Cerebellar nuclear complex (tissue), 1 donor: ENCODE results near the gene TATDN2.

Source experiments
- DNase-seq, 2 experiments: peaks; one replicate each; lab custom pipeline; 2025; lab: John Stamatoyannopoulos, UW

TATDN2 gene

GRCh38 chr3:10248184-10248983 is at the start of gene TATDN2:
Gene TATDN2 (plus strand): TSS chr3:10248459. CDS start chr3:10249201, 742 bp downstream.
- DNase-seq: peak; percentile 60 to 68

- no peak for DNase-seq
Observed at GRCh38 chr3:10198761-10199649, 49.3 kb upstream of the TATDN2 start.

- no peak for DNase-seq
Observed at GRCh38 chr3:10204921-10205320, 43.3 kb upstream of the TATDN2 start.

- no peak for DNase-seq
Observed at GRCh38 chr3:10205451-10206165, 42.7 kb upstream of the TATDN2 start.

GRCh38 chr3:10206166-10206511 is 42.1 kb upstream of the TATDN2 start:
- DNase-seq: no peak

- no peak for DNase-seq
Observed at GRCh38 chr3:10213156-10213792, 35.0 kb upstream of the TATDN2 start.

- no peak for DNase-seq
Observed at GRCh38 chr3:10215578-10216368, 32.5 kb upstream of the TATDN2 start.

GRCh38 chr3:10217359-10217758 is 30.9 kb upstream of the TATDN2 start:
- no peak for DNase-seq

- no peak for DNase-seq
Observed at GRCh38 chr3:10219737-10220136, 28.5 kb upstream of the TATDN2 start.

GRCh38 chr3:10223676-10224639 is 24.3 kb upstream of the TATDN2 start:
- no peak for DNase-seq

GRCh38 chr3:10224794-10225665 is 23.2 kb upstream of the TATDN2 start:
- peak; percentile 67 to 68 for DNase-seq

GRCh38 chr3:10226293-10226692 is 22.0 kb upstream of the TATDN2 start:
- no peak for DNase-seq

GRCh38 chr3:10228248-10228950 is 19.9 kb upstream of the TATDN2 start:
- DNase-seq: no peak

GRCh38 chr3:10229576-10229975 is 18.7 kb upstream of the TATDN2 start:
- DNase-seq: no peak

GRCh38 chr3:10232137-10232536 is 16.1 kb upstream of the TATDN2 start:
- DNase-seq: no peak

- no peak for DNase-seq
Observed at GRCh38 chr3:10233988-10234387, 14.3 kb upstream of the TATDN2 start.

- no peak for DNase-seq
Observed at GRCh38 chr3:10234526-10235230, 13.6 kb upstream of the TATDN2 start.

- DNase-seq: no peak
Observed at GRCh38 chr3:10235551-10235950, 12.7 kb upstream of the TATDN2 start.
